ENCODE measurements around the gene GHSR. TPM values are rescaled to one million over a fixed set of nuclear protein-coding genes. Genes with fewer than 3 reads are reported as not detected.

GHSR gene
- total RNA-seq, 1 experiment from 2014 or later: not detected

GRCh38 chr3:172394692-172395091 is 53.6 kb downstream of the GHSR start:
- H3K4me3 ChIP-seq (ENCODE audit: low read depth, low read length, poor library complexity, severe bottlenecking): no peak overlapping the region
- H3K4me1 ChIP-seq (ENCODE audit: insufficient read depth, low read length, poor library complexity, severe bottlenecking): peaks cover 4% of the 10 kb centered on the region
- H3K27me3 ChIP-seq (replicated peaks; ENCODE audit: insufficient read depth, low read depth, low read length, poor library complexity): no peaks in the 10 kb centered on the region
- no peaks in the 10 kb centered on the region for H3K36me3 ChIP-seq (ENCODE audit: insufficient read depth, low read length, poor library complexity, severe bottlenecking)
- H3K27ac ChIP-seq (ENCODE audit: low read depth, low read length, poor library complexity, severe bottlenecking): no peak overlapping the region
- TF ChIP-seq EZH2 (IDR thresholded peaks at IDR 0.05; ENCODE audit: borderline replicate concordance, low read depth, low read length, poor library complexity, severe bottlenecking) (no peak), CTCF (conservative IDR thresholded peaks at IDR 0.05; ENCODE audit: low read depth, low read length) (no peak)
- CTCF ChIA-PET: no interaction called here
- no peaks in the 10 kb centered on the region for H3K9me3 ChIP-seq (ENCODE audit: low read depth, low read length, poor library complexity, severe bottlenecking)
- BruUV-seq (replicated peaks): no TSS peak
- intact Hi-C loops (cut with micrococcal nuclease; ENCODE audit: unreplicated experiment): no loop called here
- no peak for DNase-seq (ENCODE audit: low spot score)
- POLR2A ChIA-PET (ENCODE audit: low non-redundant PET): no interaction called here

Other genes with a start within 250 kb of the GHSR start
- gene TNFSF10, start 75.0 kb upstream of the GHSR start, total RNA-seq (2021): not detected in 2 replicates

Measured in A673 (cell line).